Germinal center (tissue), 1 donor: ENCODE data around the gene CLMN.
"Not testable (repeated sequence)": the region's sequence is repeated elsewhere in the genome, so short reads cannot be mapped to it uniquely, and the experiment has no call there.

Source experiments
- DNase-seq: peaks from one replicate; pipeline ENCODE4 v3.0.0; 2012; ENCODE audit warnings: mixed read lengths, low spot score

The CLMN gene

DNA sequence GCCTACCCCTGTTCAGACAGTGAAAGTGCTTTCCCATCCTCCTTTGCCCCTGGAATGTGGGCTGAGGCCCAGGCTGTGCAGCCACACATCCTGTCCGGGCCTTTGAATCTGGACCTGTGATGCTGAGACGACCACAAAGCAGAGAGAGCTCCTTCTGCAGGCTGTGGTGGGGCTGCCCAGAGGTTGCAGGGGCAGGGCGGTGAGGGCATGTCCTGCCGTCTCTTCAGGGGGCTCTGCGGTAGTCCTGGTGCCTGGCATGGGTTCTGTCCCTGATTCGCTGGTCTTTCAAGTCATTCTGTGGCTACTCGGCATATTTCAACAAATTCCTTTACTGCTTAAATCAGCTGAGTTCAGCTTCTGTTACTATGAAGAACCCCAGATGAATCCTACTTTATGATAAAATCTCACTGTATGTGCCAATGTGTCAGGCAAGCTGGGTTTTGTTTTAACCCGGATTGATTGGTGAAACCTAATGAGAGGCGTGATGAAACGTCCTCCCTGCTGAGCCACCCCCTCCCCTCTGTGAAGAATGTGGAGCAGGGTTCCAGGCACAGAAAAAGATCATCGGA is 99.0 kb downstream of the CLMN start:
- DNase-seq, result no peak

DNA sequence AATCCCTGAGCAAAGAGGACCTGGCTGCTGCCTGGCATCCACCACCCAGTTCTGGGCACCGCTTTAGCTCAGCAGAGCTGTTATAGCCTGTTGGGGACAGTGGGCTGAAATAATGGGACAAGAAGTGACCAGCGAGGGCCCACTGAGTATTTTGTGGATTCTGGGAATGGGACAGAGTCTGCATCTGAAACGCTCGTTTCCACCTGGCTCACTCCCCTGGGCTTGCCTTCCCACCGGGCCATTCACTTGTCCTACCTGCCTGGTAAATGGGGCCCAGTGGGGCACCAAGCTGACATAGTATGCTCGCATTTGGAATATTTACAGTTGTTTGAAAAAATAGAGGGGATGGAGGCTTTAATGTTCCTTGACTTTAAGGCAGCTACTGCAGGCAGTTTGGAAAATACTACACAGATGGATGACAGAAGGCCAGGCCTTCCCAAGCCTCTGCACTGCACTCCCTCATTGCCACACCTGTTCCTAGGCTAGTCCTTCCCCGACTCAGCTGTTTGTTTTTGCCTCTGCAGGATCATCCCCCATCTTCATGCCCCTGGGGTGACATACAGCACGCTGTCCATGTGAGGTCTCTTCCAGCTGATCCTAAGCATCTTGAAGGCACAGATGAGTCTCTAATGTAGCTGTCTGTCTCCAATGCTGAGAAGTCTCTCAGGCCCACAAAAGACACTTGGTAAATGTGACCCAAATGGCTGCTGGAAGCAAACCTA is 101.1 kb downstream of the CLMN start:
- DNase-seq, result no peak

DNA sequence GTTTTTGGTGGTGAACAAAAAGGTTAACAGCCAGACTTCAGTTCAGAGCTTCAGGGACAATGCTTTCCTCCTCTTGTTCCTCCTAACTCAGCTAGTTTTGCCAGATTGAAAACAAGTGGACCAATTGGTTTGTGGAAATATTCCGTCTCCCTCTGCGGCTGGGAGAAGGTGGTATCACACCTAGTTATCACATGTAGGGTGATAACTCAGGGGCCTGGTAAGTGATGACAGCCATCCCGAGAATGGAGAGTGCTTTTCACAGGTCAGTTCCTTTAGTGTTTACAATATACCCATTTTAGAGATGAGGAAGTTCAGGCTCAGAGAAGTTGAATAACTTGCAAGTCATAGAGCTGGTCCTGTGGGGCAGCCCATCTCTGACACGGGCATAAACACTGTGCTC is 101.7 kb downstream of the CLMN start:
- DNase-seq, result no peak

DNA sequence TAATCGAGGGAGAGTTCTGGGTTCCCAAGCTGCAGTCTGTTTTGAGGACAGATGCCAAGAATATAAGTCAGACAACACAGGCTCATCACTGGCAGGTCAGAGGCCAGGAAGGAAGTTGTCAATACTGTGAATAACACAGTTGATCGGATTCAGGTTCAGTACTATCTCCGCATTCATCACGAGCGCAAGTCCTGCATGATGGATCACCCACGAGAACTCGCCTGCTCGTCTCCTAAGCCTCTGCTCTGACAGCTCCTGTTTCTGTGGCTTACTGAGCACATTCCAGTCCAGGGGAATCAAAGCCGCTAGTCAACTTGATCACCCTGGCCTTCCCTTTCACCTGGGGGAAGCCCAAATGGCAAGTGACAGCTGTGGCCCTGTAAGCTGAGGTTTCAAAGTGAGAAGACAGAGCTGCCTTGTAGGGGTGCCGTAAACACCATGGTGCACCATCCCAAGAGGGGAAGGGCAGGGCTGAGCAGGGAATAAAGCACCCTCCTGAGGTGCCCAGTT is 102.3 kb downstream of the CLMN start:
- DNase-seq, result no peak

DNA sequence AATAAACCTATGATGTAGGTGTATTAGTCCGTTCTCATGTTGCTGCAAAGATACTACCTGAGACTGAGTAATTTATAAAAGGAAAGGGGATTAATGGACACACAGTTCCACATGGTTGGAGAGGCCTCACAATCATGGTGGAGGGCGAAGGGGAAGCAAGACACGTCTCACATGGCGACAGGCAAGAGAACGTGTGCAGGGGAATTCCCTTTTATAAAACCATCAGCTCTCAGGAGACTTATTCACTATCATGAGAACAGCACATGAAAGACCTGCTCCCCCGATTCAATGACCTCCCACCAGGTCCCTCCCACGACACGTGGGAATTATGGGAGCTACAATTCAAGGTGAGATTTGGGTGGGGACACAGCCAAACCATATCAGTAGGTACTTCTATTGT is 103.7 kb downstream of the CLMN start:
- DNase-seq, result no peak

DNA sequence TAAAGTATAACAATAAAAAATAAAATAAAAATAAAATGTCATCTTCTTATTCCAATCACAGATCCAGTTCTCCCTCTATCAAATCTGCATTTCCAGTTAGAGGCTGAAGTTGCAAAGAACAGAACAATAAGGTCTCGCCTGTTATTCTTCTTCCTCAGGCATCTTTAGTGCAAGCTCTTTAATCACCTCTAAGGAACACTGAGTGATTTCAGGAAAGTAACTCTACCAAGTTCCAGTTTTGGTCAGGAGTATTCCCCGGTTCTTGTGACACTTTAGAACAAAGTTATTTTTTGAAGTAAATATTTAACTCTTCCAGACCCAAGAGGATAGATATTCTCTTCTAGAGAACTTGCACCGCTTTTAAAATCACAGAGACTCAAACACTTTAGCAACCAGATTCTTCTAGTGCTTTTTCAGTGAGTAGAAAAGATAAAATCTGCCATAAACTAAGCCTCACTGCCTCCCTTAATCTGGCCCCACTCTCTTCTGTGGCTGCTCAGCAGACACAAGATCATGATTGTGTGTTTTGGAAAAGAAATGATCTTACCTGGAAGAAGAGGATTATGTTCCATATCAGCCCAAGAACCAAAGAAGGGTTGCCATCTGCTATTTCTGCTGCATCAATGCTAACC is 104.5 kb downstream of the CLMN start:
- no peak for DNase-seq

DNA sequence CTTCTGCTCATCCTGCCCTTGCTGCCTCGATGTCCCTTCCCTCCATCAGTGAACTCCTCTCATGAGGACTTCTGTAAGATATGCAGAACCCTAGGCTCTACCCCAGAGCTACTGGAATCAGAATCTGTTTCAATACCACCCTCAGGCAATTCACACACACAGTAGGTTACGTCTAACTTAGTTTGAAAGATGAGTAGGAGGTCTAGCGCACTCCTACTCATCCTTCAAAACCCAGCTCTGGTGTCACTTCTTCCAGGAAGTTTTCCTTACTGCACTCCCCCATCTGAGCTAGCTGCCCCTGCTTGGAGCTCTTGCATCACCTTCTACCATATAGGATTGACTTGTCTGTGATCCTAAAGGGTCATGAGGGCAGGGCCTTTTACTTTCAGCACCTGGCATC is 105.9 kb downstream of the CLMN start:
- no peak for DNase-seq

DNA sequence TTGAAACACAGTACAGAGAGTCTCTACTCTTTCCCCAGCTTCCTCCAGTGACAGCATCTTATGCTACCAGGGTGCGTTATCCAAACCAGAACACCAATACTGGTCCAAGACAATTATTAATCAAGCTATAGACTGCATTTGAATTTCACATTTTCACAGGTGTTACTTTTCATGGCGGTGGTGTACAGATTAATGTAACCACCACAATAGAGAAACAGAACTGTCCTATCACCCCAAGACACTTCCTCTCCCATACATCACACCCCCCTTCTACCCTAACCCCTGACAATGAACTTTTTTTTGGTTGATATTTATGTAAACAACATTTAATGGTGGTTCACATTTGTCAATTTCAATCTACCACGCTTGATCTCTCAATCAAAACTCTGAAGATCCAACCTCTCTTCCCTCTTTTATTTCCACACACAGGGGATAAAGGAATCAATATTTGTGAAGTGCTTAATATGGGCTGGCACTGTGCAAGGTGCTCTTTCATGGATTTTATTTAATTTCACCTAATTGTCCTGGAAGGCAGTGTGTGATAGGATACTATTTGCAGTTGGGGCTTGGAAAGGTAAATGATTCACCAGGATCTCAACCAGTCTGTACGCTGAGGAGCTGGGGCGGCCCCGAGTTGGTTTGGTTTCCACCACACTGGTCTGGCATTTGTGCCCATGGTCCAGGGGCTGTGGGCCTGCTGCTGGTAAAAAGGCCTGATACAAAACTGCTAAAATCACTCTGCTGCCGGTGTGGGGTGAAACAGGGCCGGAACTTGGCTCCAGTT is 107.8 kb downstream of the CLMN start:
- DNase-seq, result no peak

DNA sequence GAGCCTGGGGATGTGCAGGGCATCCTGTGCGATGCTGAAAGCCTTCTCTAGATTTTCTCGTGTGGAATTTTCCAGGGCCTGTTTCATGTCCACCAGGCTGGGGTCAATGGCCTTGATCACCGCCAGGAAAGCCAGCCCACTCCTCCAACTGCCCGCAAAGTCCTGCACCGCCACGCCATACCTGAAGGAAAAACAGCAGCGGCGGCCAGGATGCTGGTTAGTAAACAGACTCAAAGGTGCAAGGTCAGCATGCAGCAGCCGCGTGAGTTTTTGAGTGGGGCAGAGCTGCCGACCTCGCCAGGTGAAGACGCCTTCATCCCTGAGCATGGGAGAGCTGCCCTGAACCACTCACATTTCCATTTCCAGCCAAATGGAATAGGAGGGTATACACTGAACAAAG is 109.0 kb downstream of the CLMN start:
- DNase-seq, result no peak

DNA sequence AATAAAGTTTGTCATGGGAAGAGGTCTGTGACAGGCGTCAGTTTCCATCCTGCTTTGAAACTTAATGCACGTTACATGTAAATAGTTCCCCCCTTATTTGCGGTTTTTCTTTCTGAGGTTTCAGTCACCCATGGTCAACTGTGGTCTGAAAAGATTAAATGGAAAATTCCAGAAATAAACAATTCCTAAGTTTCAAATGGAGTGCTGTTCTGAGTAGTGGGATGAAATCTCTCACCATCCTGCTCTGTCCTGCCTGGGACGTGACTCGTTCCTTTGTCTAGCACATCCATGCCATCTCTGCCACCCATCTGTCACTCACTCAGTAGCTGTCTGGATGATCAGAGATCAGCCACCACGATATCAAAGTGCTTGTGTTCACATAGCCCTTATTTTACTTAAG is 111.1 kb downstream of the CLMN start:
- no peak for DNase-seq

DNA sequence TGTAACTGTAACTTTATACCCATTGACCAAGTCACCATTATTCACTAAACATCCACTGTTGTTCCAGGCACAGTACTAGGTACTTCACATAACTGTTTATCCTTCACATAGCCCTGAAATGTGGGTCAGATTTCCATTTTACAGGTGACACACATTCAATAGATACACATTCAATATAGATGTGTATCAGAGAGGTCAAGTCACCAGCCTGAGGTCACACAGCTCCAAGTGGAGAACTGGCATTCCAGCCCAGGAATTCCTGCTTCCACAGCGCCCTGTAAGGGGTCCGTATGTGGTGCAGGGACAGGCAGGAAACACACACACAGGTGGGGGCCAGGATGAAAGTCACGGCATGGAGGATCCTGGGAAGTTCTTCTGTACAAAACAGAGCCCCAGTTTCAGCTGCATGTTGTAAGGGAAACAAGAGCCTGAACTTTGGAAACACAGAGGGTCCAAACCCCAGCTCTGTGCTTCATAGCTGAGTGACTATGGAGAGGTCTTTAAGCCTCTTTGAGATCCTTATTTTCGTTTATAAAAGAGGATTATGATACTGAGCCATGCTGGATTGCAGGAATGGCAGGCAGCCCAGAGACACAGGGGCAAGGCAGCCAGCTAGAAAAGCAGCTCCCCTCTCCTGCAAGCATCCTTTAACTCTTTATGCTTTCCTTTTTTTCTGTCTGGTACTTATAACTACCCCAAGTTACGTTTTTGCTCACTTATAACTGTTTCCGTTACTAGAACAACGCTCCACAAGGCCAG is 112.1 kb downstream of the CLMN start:
- DNase-seq, result no peak

DNA sequence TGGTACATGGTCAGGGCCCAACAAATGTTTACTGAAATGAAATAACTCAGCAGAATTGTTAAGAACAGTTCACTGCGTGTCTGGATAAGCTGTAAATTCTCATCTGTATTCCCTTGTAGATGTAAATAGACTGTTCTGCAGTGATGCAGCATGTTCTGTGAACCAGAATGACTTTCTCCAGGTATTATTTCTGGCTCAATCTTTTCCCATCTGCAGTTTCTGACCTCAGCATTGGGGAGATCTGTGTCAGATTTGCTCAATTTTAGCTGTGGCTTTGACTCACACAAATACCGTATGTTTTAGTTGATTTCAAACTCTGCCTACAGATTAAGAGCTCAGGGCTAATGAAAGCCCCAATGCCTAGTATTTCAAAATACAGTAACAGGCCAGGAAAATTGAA is 113.2 kb downstream of the CLMN start:
- no peak for DNase-seq

DNA sequence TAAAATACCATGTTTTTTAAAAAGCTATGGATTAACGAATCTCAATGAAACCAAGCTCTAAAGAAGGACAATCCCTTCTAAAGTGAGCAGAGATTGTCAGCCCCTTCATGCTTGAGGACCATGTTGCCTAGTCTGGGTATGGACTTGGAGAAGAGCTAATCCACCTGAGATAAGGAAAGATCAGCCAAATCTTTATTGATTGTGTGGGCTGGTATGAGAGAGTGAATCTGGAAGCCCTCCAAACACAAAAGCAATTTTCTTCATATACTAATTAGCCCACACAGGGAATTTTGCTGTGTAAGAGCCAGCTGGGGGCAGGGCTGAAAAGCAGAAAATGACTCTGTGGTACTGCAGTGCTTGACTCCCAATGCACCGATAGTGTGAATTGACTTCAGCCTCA is 115.0 kb downstream of the CLMN start:
- no peak for DNase-seq

DNA sequence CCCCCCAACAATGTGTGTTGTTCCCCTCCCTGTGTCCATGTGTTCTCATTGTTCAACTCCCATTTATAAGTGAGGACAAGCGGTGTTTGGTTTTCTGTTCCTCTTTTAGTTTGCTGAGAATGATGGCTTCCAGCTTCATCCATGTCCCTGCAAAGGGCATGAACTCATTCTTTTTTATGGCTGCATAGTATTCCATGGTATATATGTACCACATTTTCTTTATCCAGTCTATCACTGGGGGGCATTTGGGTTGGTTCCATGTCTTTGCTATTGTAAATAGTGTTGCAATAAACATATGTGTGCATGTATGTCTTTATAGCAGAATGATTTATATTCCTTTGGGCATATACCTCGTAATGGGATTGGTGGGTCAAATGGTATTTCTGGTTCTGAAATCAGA is 118.0 kb downstream of the CLMN start:
- DNase-seq, result not testable (repeated sequence)

DNA sequence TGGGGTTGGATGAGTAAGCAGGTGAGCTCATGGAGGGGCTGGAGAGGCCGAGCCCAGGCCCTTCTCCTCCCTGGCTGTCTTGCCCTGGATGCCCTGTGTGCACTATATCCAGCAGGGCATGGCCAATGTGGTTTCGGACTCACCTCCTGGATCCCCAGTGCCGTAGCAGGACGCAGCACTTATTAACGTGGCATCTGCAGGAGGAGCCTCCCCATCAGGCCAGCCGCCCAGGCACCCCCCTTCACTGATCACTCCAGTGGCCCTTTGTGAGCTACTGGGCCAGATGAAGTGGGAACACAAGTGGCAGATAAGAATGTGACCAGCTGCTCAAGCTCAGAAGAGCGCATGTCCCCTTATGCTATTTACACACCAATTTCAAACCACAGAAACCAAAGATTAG is 119.3 kb downstream of the CLMN start:
- no peak for DNase-seq

DNA sequence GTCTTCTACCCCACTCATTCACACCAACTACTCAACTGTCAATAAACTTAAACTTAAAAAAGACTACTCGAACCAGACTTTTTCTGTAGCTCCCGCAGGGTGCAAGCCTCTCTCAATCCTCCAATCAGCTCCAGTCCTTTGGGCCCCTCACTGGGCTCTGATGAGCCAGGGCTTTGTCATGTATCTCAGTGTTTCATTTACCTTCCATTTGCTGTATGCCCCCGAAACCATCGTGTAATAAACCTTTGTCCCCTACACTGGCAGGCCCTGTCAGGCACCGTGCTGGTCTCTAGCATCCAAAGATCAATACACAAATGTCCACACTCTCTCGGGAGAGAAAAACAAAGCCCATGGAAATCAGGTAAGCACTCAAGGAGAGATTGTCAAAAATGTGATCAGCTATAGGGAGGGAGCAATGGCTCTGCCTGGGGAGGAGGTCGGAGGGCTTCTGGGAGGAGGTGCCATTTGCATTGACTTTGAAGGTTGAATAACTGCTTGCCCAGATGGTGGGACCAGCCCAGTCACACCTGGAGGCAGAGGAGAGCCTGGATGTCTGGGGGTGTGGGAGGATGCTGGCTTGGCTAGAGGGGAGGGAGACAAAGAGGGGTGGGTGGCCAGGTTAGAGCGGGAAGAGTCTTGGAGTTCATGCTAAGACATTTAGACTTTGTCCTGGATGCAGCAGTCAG is 120.3 kb downstream of the CLMN start:
- DNase-seq, result no peak

DNA sequence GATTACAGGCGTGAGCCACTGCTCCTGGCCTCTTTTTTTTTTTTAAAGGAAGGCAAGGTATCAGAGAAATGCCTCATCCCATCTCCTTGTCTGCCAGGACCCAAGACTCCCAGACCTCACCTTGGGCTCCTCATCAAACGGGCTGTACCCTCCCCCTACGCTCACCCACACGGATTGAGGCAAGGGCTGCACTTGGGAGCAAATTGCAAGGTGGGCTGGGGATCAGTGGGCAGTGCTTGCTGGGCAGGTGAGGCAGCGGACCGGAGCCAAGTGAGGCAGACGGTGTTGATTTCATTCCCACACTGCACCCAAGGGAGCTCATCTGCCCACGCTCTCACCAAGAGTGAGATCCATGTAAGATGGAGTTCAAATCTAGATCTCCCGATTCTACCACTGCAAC is 121.4 kb downstream of the CLMN start:
- no peak for DNase-seq

DNA sequence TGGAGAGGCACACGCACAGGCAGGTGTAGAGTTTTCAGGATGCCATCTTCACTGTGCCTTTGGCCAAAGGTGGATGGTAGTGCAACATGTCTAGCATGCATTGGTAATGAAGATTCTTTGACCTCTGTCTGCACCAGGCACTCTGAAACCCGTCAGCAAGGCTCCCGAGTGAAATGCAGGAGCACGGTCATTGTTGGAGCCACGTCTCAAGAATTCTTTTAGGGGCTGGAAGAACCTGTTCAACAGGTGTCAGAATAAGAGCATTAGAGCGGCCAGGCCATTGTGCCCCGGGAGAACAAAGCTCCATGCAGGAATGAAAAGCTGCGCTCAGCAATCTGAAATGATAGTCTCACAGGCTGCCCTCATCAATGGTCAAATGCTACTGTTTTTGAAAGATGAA is 122.2 kb downstream of the CLMN start:
- no peak for DNase-seq

DNA sequence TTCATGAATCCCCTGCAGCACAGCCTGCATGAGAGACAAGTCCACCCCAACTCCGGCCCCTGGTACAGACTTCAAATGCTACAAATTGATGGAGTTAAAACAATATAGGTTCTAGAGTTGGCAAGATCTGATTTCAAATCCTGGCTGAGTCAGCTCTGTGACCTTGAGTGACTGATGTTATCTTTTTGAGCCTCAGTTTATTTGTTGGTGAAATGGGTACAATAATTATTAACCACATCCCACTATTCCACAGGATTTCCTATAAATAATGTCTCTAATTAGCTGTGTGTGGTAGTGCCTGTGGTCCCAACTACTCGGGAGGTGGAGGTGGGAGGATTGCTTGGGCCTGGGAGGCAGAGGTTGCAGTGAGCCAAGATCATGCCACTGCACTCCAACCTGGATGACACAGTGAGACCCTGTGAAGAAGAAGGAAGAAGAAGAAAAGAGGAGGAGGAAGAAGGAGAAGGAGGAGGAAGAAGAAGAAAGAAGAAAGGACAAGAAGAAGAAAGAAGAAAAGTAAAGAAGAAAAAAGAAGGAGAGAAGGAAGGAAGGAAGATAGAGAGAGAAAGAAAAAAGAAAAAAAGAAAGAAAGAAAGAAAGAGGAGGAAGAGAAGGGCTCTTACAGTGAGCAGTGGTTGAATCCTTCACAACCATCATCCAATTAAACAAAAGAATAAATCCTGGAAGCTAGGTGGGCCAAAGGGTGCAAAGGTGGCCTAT is 122.7 kb downstream of the CLMN start:
- DNase-seq, result no peak

DNA sequence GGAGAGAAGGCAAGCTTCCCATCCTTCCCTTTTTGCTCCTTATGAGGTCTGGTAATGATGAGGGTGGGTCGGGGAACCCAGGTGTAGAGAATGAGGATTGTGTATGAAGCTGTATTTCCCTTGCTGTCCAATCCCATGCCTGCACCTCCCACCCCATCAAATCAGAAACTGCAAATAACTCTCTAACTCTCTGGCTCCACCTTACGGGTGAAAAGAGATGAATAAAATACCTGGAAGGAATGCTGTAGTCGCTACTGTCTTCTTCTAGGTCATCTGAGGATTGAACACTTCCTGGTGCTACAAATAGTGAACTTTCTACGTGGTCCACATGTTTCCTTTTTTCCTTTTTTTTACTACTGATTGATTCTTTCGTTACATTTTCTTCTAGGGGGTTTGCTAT is 123.4 kb downstream of the CLMN start:
- DNase-seq, result peak; percentile 63

DNA sequence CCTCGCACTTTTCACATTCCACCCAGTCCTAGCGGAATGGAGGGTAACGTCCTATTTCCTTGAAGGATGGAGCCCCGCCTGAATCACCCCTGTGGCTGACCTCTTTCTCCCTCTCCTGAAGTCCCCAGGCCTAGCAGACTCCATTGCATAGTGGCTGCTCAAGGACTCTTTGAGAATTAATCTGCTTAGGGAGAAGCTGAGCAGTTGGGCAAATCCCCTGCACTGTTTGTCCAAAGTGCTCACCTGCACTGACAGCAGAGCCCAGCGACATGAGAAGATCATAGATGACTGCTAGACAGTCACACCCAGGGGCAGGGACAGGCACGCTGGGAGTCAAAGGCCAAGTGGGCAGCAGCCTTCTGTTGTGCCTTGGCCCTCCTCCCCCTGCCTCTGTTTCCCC is 124.7 kb downstream of the CLMN start:
- DNase-seq, result no peak
